ENCODE measurements around the gene SLC5A8.

Gene SLC5A8

GRCh38 chr12:101107032-101107763 is 102.8 kb downstream of the SLC5A8 start:
- TF ChIP-seq CTCF (IDR thresholded peaks at IDR 0.05; ENCODE audit: insufficient read depth, low read depth, low read length, missing control alignments): no peak
- no peak overlapping the region for H3K4me3 ChIP-seq (ENCODE audit: low read length)
- DNase-seq (ENCODE audit: low read depth): no peak

Data from epithelial cell of esophagus (primary cell).